Keratinocyte (primary cell): ENCODE measurements around the gene DOP1A. TPM values are rescaled to one million over a fixed set of nuclear protein-coding genes. Genes with fewer than 3 reads are reported as not detected.

Experiments
- DNase-seq: peaks from one replicate; pipeline ENCODE4 v3.0.0-alpha.2; 2011; ENCODE audit warnings: low read depth, missing footprints, low spot score
- FAIRE-seq: peaks from 2 replicates; lab custom pipeline; 2011; peaks lifted over from hg19 to GRCh38; lab: Jason Lieb, UNC
- H2AFZ ChIP-seq: 2 replicates; pipeline ENCODE4 v1.6.0; 2012; ENCODE audit warnings: low read length, control low read depth, inconsistent platforms; ENCODE audit not compliant: control insufficient read depth
- H3K27ac ChIP-seq: 2 replicates; pipeline ENCODE4 v1.5.1; 2011; ENCODE audit warnings: low read length; ENCODE audit not compliant: control insufficient read depth, insufficient read depth
- H3K27me3 ChIP-seq: 3 replicates; pipeline ENCODE4 v1.6.0; 2011; ENCODE audit warnings: low read length; ENCODE audit not compliant: control insufficient read depth, insufficient read depth; ENCODE audit errors: extremely low read depth
- H3K36me3 ChIP-seq, 2 experiments: 2 replicates in 1 of 2; 3 replicates in 1 of 2; pipeline ENCODE4 v1.5.1; 2011; ENCODE audit warnings: low read length in 2 of 2, mild to moderate bottlenecking in 1 of 2; ENCODE audit not compliant: control insufficient read depth in 2 of 2, insufficient read depth in 2 of 2; ENCODE audit errors: extremely low read depth in 1 of 2
- H3K4me1 ChIP-seq: 3 replicates; pipeline ENCODE4 v1.5.1; 2011; ENCODE audit warnings: low read length; ENCODE audit not compliant: control insufficient read depth, insufficient read depth; ENCODE audit errors: extremely low read depth
- H3K4me2 ChIP-seq: 3 replicates; pipeline ENCODE4 v1.6.0; 2011; ENCODE audit warnings: low read depth, low read length; ENCODE audit not compliant: control insufficient read depth, insufficient read depth; ENCODE audit errors: extremely low read depth
- H3K4me3 ChIP-seq, 3 experiments: fragments of 200-600 bp in 1 of 3; sonication (generic) in 1 of 3; 2 replicates in 2 of 3; 3 replicates in 1 of 3; pipeline ENCODE4 v1.5.1; 2011 to 2016; ENCODE audit warnings: low read length in 3 of 3, mild to moderate bottlenecking in 3 of 3, control low read depth in 2 of 3, inconsistent platforms in 1 of 3, low read depth in 1 of 3, mixed read lengths in 1 of 3, mixed run types in 1 of 3, moderate library complexity in 1 of 3; ENCODE audit not compliant: control insufficient read depth in 2 of 3, insufficient read depth in 2 of 3; ENCODE audit errors: extremely low read depth in 1 of 3
- H3K79me2 ChIP-seq: 2 replicates; pipeline ENCODE4 v1.6.0; 2012; ENCODE audit warnings: low read length; ENCODE audit not compliant: control insufficient read depth, insufficient read depth
- H3K9ac ChIP-seq: 3 replicates; pipeline ENCODE4 v1.6.0; 2011; ENCODE audit warnings: low read length; ENCODE audit not compliant: control insufficient read depth, insufficient read depth; ENCODE audit errors: extremely low read depth
- H3K9me1 ChIP-seq: 3 replicates; pipeline ENCODE4 v1.6.0; 2011; ENCODE audit warnings: low read length; ENCODE audit not compliant: control insufficient read depth, insufficient read depth; ENCODE audit errors: extremely low read depth
- H3K9me3 ChIP-seq: 2 replicates; pipeline ENCODE4 v1.5.1; 2012; ENCODE audit warnings: low read depth, low read length; ENCODE audit not compliant: control insufficient read depth
- H4K20me1 ChIP-seq: 3 replicates; pipeline ENCODE4 v1.6.0; 2011; ENCODE audit warnings: low read length; ENCODE audit not compliant: control insufficient read depth, insufficient read depth; ENCODE audit errors: extremely low read depth
- EZH2 ChIP-seq: IDR thresholded peaks from one replicate; pipeline ENCODE4 v1.6.1; 2012; ENCODE audit warnings: inconsistent platforms, mild to moderate bottlenecking, low read length, moderate library complexity
- dilution Hi-C: fragments of 300-500 bp; cut with MboI; formaldehyde crosslinking; loops from one replicate; pipeline ENCODE4 v1.7.0; 2020; ENCODE audit warnings: low sequenced_read_pairs; ENCODE audit not compliant: extremely low pct_ligation_motif_present
- polyA plus RNA-seq, 5 experiments: library from polyadenylated mRNA; depleted of rRNA in 3 of 5; stranded (reverse) in 3 of 5; stranded (forward) in 1 of 5; unstranded in 1 of 5; fragments of >200 nt; gene quantifications; 1 replicate in 1 of 5; 2 replicates in 3 of 5; 3 replicates in 1 of 5; pipeline versions ENCODE4 v1.2.1 to v1.2.3, GENCODE V29; 2011 to 2012; ENCODE audit warnings: missing spikeins in 2 of 5, low read depth in 1 of 5, low replicate concordance in 1 of 5
- TF ChIP-seq, protein P1 (sequence below), 3 experiments: IDR thresholded peaks in 1 of 3; conservative IDR thresholded peaks in 1 of 3; optimal IDR thresholded peaks in 1 of 3; 2 replicates in 2 of 3; 3 replicates in 1 of 3; pipeline versions ENCODE3 to v1.5.1; 2011; ENCODE audit warnings: low read length in 3 of 3, mild to moderate bottlenecking in 3 of 3, moderate library complexity in 2 of 3, control low read depth in 1 of 3, inconsistent platforms in 1 of 3; ENCODE audit not compliant: insufficient read depth in 2 of 3; ENCODE audit errors: extremely low read depth in 1 of 3

Gene DOP1A
- polyA plus RNA-seq, 1 donor (not counting 4 experiments of a cell fraction or from before 2014, with no cell fraction given), result 14.1 TPM

DNA sequence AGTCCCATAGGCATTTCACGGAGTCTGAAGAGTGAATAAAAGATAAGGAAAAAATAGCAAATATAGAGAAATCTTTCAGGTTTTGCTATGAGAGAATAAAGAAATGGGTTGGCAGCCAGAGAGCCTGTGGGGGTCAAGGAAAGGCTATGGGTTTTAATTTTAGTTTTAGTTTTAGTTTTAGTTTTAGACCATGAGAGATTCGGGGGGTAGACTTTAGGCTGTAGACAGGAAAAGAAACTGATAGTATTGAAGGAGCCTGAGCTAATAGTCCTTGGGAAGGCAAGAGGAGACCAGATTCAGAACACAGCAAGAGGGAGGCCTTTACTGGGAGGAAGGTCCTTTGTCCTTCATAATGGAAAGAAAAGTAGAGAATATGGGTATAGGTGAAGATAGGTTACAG is 19.3 kb downstream of the DOP1A start:
- Histone ChIP-seq H3K27me3 (no peaks in the 10 kb centered on the region), H3K4me2 (no peak overlapping the region), H3K36me3 (no peaks in the 10 kb centered on the region), H3K9ac (no peak overlapping the region), H3K4me1 (no peaks in the 10 kb centered on the region), H3K9me1 (no peaks in the 10 kb centered on the region), H3K79me2 (no peaks in the 10 kb centered on the region), H3K9me3 (no peaks in the 10 kb centered on the region), H4K20me1 (no peaks in the 10 kb centered on the region), H3K27ac (no peak overlapping the region), H2AFZ (no peak overlapping the region), H3K4me3 (no peak overlapping the region)
- FAIRE-seq (no peak), DNase-seq (no peak)
- dilution Hi-C loops, result no loop called here
- TF ChIP-seq EZH2, result no peak
- TF ChIP-seq, protein P1, sequence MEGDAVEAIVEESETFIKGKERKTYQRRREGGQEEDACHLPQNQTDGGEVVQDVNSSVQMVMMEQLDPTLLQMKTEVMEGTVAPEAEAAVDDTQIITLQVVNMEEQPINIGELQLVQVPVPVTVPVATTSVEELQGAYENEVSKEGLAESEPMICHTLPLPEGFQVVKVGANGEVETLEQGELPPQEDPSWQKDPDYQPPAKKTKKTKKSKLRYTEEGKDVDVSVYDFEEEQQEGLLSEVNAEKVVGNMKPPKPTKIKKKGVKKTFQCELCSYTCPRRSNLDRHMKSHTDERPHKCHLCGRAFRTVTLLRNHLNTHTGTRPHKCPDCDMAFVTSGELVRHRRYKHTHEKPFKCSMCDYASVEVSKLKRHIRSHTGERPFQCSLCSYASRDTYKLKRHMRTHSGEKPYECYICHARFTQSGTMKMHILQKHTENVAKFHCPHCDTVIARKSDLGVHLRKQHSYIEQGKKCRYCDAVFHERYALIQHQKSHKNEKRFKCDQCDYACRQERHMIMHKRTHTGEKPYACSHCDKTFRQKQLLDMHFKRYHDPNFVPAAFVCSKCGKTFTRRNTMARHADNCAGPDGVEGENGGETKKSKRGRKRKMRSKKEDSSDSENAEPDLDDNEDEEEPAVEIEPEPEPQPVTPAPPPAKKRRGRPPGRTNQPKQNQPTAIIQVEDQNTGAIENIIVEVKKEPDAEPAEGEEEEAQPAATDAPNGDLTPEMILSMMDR (optimal IDR thresholded peaks at IDR 0.05 in 1 of 3, IDR thresholded peaks at IDR 0.05 in 1 of 3, conservative IDR thresholded peaks at IDR 0.05 in 1 of 3; ENCODE audit: extremely low read depth in 1 of 3, insufficient read depth in 2 of 3, low read length in 3 of 3), result no peak

DNA sequence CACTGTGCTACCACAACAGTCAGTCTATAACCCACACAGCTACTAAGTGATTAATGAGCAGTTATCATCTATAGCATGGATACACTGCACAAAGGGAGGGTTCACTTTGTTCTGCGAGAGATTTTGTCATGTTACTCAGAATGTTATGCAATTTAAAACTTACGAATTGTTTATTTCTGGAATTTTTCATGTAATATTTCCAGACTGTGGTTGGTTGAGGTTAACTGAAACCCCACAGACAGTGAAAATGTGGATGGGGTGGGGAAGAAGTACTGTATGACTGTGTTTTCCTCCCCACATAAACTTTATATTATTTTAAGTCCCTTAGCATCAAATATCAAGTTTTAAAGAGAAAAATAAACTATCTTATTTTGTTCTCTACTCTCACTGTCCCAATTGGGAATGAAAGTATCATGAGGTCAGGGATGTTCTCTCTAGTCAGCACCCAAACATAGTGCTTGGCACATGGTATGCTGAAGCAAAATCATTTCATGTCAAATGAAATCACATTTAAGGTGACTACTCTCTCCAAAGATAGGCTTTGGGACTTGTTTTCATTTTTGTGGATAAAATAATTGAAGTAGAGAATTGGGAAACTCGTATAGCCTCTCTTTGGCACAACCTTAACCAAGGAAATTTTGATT is 25.4 kb downstream of the DOP1A start:
- no peak for FAIRE-seq
- no peak overlapping the region for H3K9ac ChIP-seq
- H3K27ac ChIP-seq, result no peak overlapping the region
- no peaks in the 10 kb centered on the region for H3K27me3 ChIP-seq
- no peak overlapping the region for H2AFZ ChIP-seq
- H3K4me2 ChIP-seq, result no peak overlapping the region
- no peaks in the 10 kb centered on the region for H3K9me3 ChIP-seq
- dilution Hi-C loops, result no loop called here
- TF ChIP-seq EZH2, result no peak
- TF ChIP-seq, protein P1 (optimal IDR thresholded peaks at IDR 0.05 in 1 of 3, IDR thresholded peaks at IDR 0.05 in 1 of 3, conservative IDR thresholded peaks at IDR 0.05 in 1 of 3; ENCODE audit: extremely low read depth in 1 of 3, insufficient read depth in 2 of 3, low read length in 3 of 3), result no peak
- no peaks in the 10 kb centered on the region for H3K9me1 ChIP-seq
- peaks cover 8% of the 10 kb centered on the region for H3K4me1 ChIP-seq
- no peaks in the 10 kb centered on the region for H4K20me1 ChIP-seq
- H3K79me2 ChIP-seq, result no peaks in the 10 kb centered on the region
- no peak for DNase-seq
- H3K4me3 ChIP-seq, result no peak overlapping the region
- H3K36me3 ChIP-seq, result no peaks in the 10 kb centered on the region
